GM12878 (cell line): ENCODE measurements around the gene ELK3.

Experiments used
- BRCA1 ChIP-seq: IDR thresholded peaks from 2 replicates; pipeline ENCODE4 v1.6.1; 2011; ENCODE audit warnings: low read depth, low read length, improper control_type of control experiment
- CHD4 ChIP-seq: fragments of 200-600 bp; sonication (generic); IDR thresholded peaks from 2 replicates; pipeline ENCODE4 v1.6.1; 2016; ENCODE audit warnings: mild to moderate bottlenecking
- CTCF ChIP-seq, 3 experiments: IDR thresholded peaks in 2 of 3; conservative IDR thresholded peaks in 1 of 3; 2 replicates each; pipeline ENCODE4 v1.5.1; 2011; ENCODE audit warnings: low read depth in 3 of 3, low read length in 3 of 3, mild to moderate bottlenecking in 3 of 3, control low read depth in 2 of 3, moderate library complexity in 2 of 3, inconsistent platforms in 1 of 3, mixed read lengths in 1 of 3; ENCODE audit not compliant: control insufficient read depth in 2 of 3, insufficient read depth in 1 of 3; ENCODE audit errors: extremely low read depth in 1 of 3
- FOXM1 ChIP-seq: IDR thresholded peaks from 2 replicates; pipeline ENCODE4 v1.6.1; 2012; ENCODE audit warnings: low read depth, mild to moderate bottlenecking, inconsistent platforms, low read length, moderate library complexity
- JUND ChIP-seq: IDR thresholded peaks from 2 replicates; pipeline ENCODE4 v1.6.1; 2012; ENCODE audit warnings: low read depth, mild to moderate bottlenecking, low read length, improper control_type of control experiment, moderate library complexity
- POLR2A ChIP-seq: IDR thresholded peaks from 2 replicates; pipeline ENCODE4 v1.6.1; 2011; ENCODE audit warnings: low read depth, mild to moderate bottlenecking, low read length
- RELA ChIP-seq: fragments of 450-650 bp; IDR thresholded peaks from 2 replicates; pipeline ENCODE4 v1.8.0; 2014; ENCODE audit warnings: borderline replicate concordance; ENCODE audit not compliant: partially characterized antibody
- ZBTB4 ChIP-seq: fragments of 450-650 bp; formaldehyde crosslinking; IDR thresholded peaks from 2 replicates; pipeline ENCODE4 v1.4.0; 2022; ENCODE audit warnings: mild to moderate bottlenecking, moderate library complexity

GRCh38 chr12:96201272-96202227 is 7.4 kb downstream of the ELK3 start:
- TF ChIP-seq CHD4 (no peak), CTCF (IDR thresholded peaks at IDR 0.05 in 2 of 3, conservative IDR thresholded peaks at IDR 0.05 in 1 of 3; ENCODE audit: control insufficient read depth in 2 of 3, extremely low read depth in 1 of 3, insufficient read depth in 1 of 3, low read depth in 3 of 3, low read length in 3 of 3) (no peak), POLR2A (no peak), JUND (no peak), BRCA1 (no peak), FOXM1 (no peak), ZBTB4 (CRISPR knock-in tag) (no peak), RELA (no peak)
